Naive thymus-derived CD4-positive, alpha-beta T cell (primary cell): ENCODE results near the gene CPNE8. TPM values are rescaled to one million over a fixed set of nuclear protein-coding genes. Genes with fewer than 3 reads are reported as not detected.

ENCODE experiments used
- ATAC-seq: fragments of 150-1000 bp; cut with Tn5 transposase; 2 replicates; pipeline ENCODE4 v1.10.0; 2021; ENCODE audit warnings: mild to moderate bottlenecking, moderate library complexity
- CTCF ChIA-PET: fragments of 350-600 bp; sonication (Branson Sonifier 250); formaldehyde crosslinking; loops from one replicate; lab custom pipeline; 2021; ENCODE audit warnings: antibody characterized with exemption; lab: Charles Lee
- POLR2A ChIA-PET: fragments of 350-600 bp; sonication (Branson Sonifier 250); formaldehyde crosslinking; loops from one replicate; lab custom pipeline; 2021; ENCODE audit warnings: antibody characterized with exemption, inconsistent platforms; lab: Charles Lee
- DNase-seq, 9 donors: peaks; one replicate each; pipeline versions ENCODE4 v3.0.0 to v3.0.0-alpha.2; 2020 to 2022; ENCODE audit warnings: mixed read lengths in 1 of 9
- H3K27ac ChIP-seq: one replicate; pipeline ENCODE4 v1.7.0; 2013; ENCODE audit warnings: mild to moderate bottlenecking, low read depth, low read length, moderate library complexity
- H3K27me3 ChIP-seq, 2 donors: one replicate each; pipeline ENCODE4 v1.7.0; 2013; ENCODE audit warnings: low read length in 2 of 2, mild to moderate bottlenecking in 2 of 2, moderate library complexity in 2 of 2; ENCODE audit not compliant: control insufficient read depth in 2 of 2, insufficient read depth in 2 of 2
- H3K36me3 ChIP-seq, 3 experiments: 1 replicate in 2 of 3; 2 replicates in 1 of 3; pipeline ENCODE4 v1.7.0; 2013; ENCODE audit warnings: low read length in 3 of 3, mild to moderate bottlenecking in 3 of 3, moderate library complexity in 1 of 3; ENCODE audit not compliant: insufficient read depth in 3 of 3, control insufficient read depth in 2 of 3
- H3K4me1 ChIP-seq, 2 donors: one replicate each; pipeline ENCODE4 v1.7.0; 2013; ENCODE audit warnings: low read length in 2 of 2, mild to moderate bottlenecking in 2 of 2, moderate library complexity in 1 of 2; ENCODE audit not compliant: control insufficient read depth in 2 of 2, insufficient read depth in 2 of 2
- H3K4me3 ChIP-seq: 2 replicates; pipeline ENCODE4 v1.7.0; 2013; ENCODE audit warnings: mild to moderate bottlenecking, low read length
- H3K9me3 ChIP-seq, 3 experiments: 1 replicate in 2 of 3; 2 replicates in 1 of 3; pipeline ENCODE4 v1.7.0; 2013; ENCODE audit warnings: low read length in 3 of 3; ENCODE audit not compliant: control insufficient read depth in 2 of 3
- H3K27ac Mint-ChIP-seq, 9 donors: one replicate each; pipeline ENCODE4 v1.8.0; 2020 to 2022; ENCODE audit warnings: mixed read lengths in 9 of 9, mild to moderate bottlenecking in 8 of 9, moderate library complexity in 5 of 9, inconsistent platforms in 2 of 9
- H3K27me3 Mint-ChIP-seq, 5 donors: one replicate each; pipeline ENCODE4 v1.8.0; 2021 to 2022; ENCODE audit warnings: mixed read lengths in 5 of 5, mild to moderate bottlenecking in 1 of 5
- H3K36me3 Mint-ChIP-seq, 5 donors: one replicate each; pipeline ENCODE4 v1.8.0; 2020 to 2022; ENCODE audit warnings: mixed read lengths in 5 of 5, mild to moderate bottlenecking in 3 of 5, inconsistent platforms in 1 of 5
- H3K4me1 Mint-ChIP-seq, 7 donors: one replicate each; pipeline ENCODE4 v1.8.0; 2020 to 2022; ENCODE audit warnings: mixed read lengths in 7 of 7, mild to moderate bottlenecking in 3 of 7, inconsistent platforms in 1 of 7
- H3K4me3 Mint-ChIP-seq, 10 donors: one replicate each; pipeline ENCODE4 v1.8.0; 2020 to 2022; ENCODE audit warnings: mild to moderate bottlenecking in 10 of 10, mixed read lengths in 10 of 10, moderate library complexity in 6 of 10, inconsistent platforms in 2 of 10
- H3K9me3 Mint-ChIP-seq, 11 donors: one replicate each; pipeline ENCODE4 v1.8.0; 2020 to 2022; ENCODE audit warnings: mixed read lengths in 11 of 11, mild to moderate bottlenecking in 4 of 11, inconsistent platforms in 1 of 11, moderate library complexity in 1 of 11
- intact Hi-C, 2 donors: fragments of 100-400 bp; cut with micrococcal nuclease; formaldehyde crosslinking; loops; one replicate each; pipeline ENCODE4 v1.15.1; 2023
- polyA plus RNA-seq, 2 donors: library from polyadenylated mRNA; unstranded; fragments of 300-500 nt; fragmentation: Illumina TruSeq; gene quantifications; one replicate each; pipeline ENCODE4 v1.2.3, GENCODE V29; 2021
- total RNA-seq, 6 experiments: library from RNA in 5 of 6; stranded (reverse) in 5 of 6; gene quantifications; 1 replicate in 5 of 6; 2 replicates in 1 of 6; pipeline ENCODE4 v1.2.3 and lab custom pipeline; 2021 to 2026

The CPNE8 gene
- total and polyA plus RNA-seq, 7 experiments from 2014 or later, result 0.77 to 8.8 (median 2.8) TPM

- H3K27ac ChIP-seq, result no peak overlapping the region
- Mint-ChIP-seq H3K27me3 (peaks cover 0 to 6% (median 5%) of the 10 kb centered on the region in 5 donors), H3K4me3 (no peak overlapping the region), H3K4me1 (peaks cover 0 to 3% (median 0%) of the 10 kb centered on the region in 7 donors), H3K9me3 (peaks cover 0 to 5% (median 0%) of the 10 kb centered on the region in 11 donors), H3K27ac (no peak overlapping the region), H3K36me3 (no peaks in the 10 kb centered on the region)
- CTCF ChIA-PET, result no interaction called here
- no peak for DNase-seq
- no peaks in the 10 kb centered on the region for H3K36me3 ChIP-seq
- H3K9me3 ChIP-seq, result no peaks in the 10 kb centered on the region
- H3K4me3 ChIP-seq, result no peak overlapping the region
- no peaks in the 10 kb centered on the region for H3K4me1 ChIP-seq
- no peaks in the 10 kb centered on the region for H3K27me3 ChIP-seq
- no peak for ATAC-seq
- intact Hi-C loops, result no loop called here
- POLR2A ChIA-PET, result no interaction called here
Measured at GRCh38 chr12:38931461-38931860, 26.1 kb upstream of the CPNE8 start.

GRCh38 chr12:38930990-38931389, 25.6 kb upstream of the CPNE8 start:
- Histone ChIP-seq H3K4me3 (no peak overlapping the region), H3K27ac (no peak overlapping the region), H3K9me3 (no peaks in the 10 kb centered on the region), H3K36me3 (no peaks in the 10 kb centered on the region), H3K27me3 (no peaks in the 10 kb centered on the region), H3K4me1 (no peaks in the 10 kb centered on the region)
- H3K27ac Mint-ChIP-seq, result no peak overlapping the region
- H3K4me1 Mint-ChIP-seq, result peaks cover 0 to 3% (median 0%) of the 10 kb centered on the region in 7 donors
- intact Hi-C loops, result no loop called here
- no peaks in the 10 kb centered on the region for H3K36me3 Mint-ChIP-seq
- ChIA-PET CTCF (no interaction called here), POLR2A (no interaction called here)
- no peak overlapping the region for H3K4me3 Mint-ChIP-seq
- peaks cover 0 to 5% (median 0%) of the 10 kb centered on the region in 11 donors for H3K9me3 Mint-ChIP-seq
- ATAC-seq (no peak), DNase-seq (no peak)
- H3K27me3 Mint-ChIP-seq, result peaks cover 0 to 7% (median 5%) of the 10 kb centered on the region in 5 donors

DNA sequence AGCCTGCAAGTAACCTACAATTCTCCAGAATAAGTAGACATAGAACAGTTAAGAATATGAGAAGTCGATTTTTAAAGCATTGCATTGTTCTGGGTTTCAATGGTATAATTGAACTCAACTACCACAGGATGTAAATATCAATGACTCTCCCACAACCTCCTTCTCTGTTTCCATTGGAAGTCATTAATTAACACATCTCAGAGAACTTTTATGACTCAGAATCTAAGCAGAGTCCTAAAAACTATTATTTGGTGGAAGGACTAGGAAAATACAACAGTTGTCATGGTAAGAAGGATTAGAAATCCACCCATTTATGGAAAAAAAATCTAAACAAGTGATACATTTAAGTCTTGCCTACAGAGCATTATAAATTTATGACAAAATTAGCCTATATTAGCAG, 21.1 kb upstream of the CPNE8 start:
- Histone ChIP-seq H3K4me3 (no peak overlapping the region), H3K4me1 (no peaks in the 10 kb centered on the region), H3K9me3 (no peaks in the 10 kb centered on the region), H3K27ac (no peak overlapping the region), H3K27me3 (no peaks in the 10 kb centered on the region), H3K36me3 (no peaks in the 10 kb centered on the region)
- POLR2A ChIA-PET, result no interaction called here
- Mint-ChIP-seq H3K9me3 (no peaks in the 10 kb centered on the region), H3K27ac (no peak overlapping the region), H3K4me3 (no peak overlapping the region), H3K27me3 (peaks cover 0 to 18% (median 6%) of the 10 kb centered on the region in 5 donors), H3K4me1 (no peaks in the 10 kb centered on the region), H3K36me3 (no peaks in the 10 kb centered on the region)
- CTCF ChIA-PET, result no interaction called here
- intact Hi-C loops, result no loop called here
- DNase-seq (no peak), ATAC-seq (no peak)

DNA sequence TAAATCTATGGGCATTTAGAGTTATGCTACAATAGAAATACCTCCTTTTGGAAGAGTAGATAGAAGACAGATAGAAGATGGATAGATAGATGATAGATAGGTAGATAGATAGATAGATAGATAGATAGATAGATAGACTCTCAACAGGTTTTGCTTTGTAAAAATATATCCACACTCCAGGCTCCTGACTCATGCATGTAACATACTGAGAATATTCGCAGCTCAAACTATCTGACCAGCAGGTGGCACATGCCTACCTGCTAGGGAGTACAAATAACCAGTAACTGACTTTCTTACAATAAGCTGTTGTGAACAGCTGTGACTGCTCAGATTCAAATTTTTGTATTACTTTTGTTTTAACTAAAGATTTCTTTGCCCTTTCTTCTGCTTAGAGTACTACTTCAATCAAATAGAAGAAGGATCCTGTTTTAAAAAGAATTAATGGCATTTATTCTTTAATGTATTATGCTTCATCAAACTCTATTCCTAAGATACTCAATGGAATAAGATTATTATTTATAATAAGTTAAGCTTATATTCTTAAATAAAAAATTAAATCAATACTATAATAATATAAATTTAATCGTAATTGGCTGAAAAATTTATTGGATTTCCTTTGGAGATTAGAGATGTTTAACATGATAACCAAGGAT, 15.8 kb upstream of the CPNE8 start:
- Mint-ChIP-seq H3K36me3 (no peaks in the 10 kb centered on the region), H3K4me1 (no peaks in the 10 kb centered on the region), H3K27ac (no peak overlapping the region), H3K4me3 (no peak overlapping the region), H3K27me3 (peaks cover 0 to 18% (median 0%) of the 10 kb centered on the region in 5 donors), H3K9me3 (no peaks in the 10 kb centered on the region)
- Histone ChIP-seq H3K4me3 (no peak overlapping the region), H3K27me3 (no peaks in the 10 kb centered on the region), H3K4me1 (no peaks in the 10 kb centered on the region), H3K9me3 (no peaks in the 10 kb centered on the region), H3K36me3 (no peaks in the 10 kb centered on the region), H3K27ac (no peak overlapping the region)
- DNase-seq, result peak in 2 of 9 donors; percentile 3 to 5
- ChIA-PET CTCF (no interaction called here), POLR2A (no interaction called here)
- intact Hi-C loops, result loop anchor here (1.0 to 5.0 kb wide), 2 partner anchors 181 to 182 kb away; no protein-coding TSS in a partner anchor
- peak; percentile 65 for ATAC-seq

- H3K9me3 Mint-ChIP-seq, result peaks cover 0 to 2% (median 0%) of the 10 kb centered on the region in 11 donors
- H3K27ac Mint-ChIP-seq, result no peak overlapping the region
- no peaks in the 10 kb centered on the region for H3K4me1 Mint-ChIP-seq
- intact Hi-C loops, result no loop called here
- Histone ChIP-seq H3K36me3 (no peaks in the 10 kb centered on the region), H3K4me3 (no peak overlapping the region), H3K9me3 (no peaks in the 10 kb centered on the region), H3K27ac (no peak overlapping the region), H3K4me1 (no peaks in the 10 kb centered on the region), H3K27me3 (no peaks in the 10 kb centered on the region)
- DNase-seq, result no peak
- no peaks in the 10 kb centered on the region for H3K36me3 Mint-ChIP-seq
- POLR2A ChIA-PET, result no interaction called here
- peaks cover 0 to 13% (median 0%) of the 10 kb centered on the region in 5 donors for H3K27me3 Mint-ChIP-seq
- CTCF ChIA-PET, result interaction anchor here (0.7 kb wide), 1 partner anchor 602 kb away, joined by 3 read pairs; no protein-coding TSS in a partner anchor
- no peak for ATAC-seq
- H3K4me3 Mint-ChIP-seq, result no peak overlapping the region
Measured at GRCh38 chr12:38919191-38919590, 13.8 kb upstream of the CPNE8 start.

DNA sequence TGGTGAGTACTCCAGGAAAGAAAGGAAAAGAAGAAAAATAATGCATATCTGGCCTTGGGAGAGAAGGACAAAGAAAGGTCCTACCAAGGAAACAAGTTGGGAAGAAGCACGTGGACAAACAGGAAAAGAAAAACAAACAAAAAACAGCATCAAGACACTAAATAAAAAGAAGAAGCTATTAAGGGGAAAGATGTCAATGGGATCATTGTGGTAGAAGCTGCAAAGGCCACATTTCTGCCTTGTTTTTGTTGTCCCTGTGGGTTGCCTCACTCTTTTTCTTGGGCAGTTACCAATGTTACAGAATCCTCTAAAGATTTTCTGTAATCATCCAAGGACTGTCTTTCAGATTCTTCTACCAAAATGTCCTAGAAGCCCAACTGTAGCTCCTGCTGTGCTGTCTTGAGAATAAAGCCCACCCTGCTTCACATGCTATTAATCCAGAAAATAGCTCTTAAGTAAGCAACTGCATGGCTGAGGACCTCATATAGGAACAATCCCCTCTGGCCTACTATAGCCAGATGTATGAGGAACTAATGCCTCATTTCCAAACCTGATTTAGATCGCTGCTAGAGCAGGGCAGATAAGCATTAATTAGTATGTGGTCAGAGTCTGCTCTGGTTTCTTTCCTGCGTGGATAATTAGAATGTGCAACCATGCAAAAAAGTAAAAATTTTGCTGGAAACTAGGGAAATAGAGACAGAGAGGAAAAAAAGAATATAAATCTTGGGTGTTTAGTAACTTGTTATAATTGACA, 10.2 kb upstream of the CPNE8 start:
- POLR2A ChIA-PET, result no interaction called here
- intact Hi-C loops, result no loop called here
- no peaks in the 10 kb centered on the region for H3K36me3 Mint-ChIP-seq
- CTCF ChIA-PET, result no interaction called here
- Histone ChIP-seq H3K9me3 (no peaks in the 10 kb centered on the region), H3K4me1 (no peaks in the 10 kb centered on the region), H3K4me3 (no peak overlapping the region), H3K36me3 (no peaks in the 10 kb centered on the region), H3K27me3 (no peaks in the 10 kb centered on the region), H3K27ac (no peak overlapping the region)
- ATAC-seq (no peak), DNase-seq (no peak)
- H3K27me3 Mint-ChIP-seq, result peaks cover 0 to 20% (median 8%) of the 10 kb centered on the region in 5 donors
- no peak overlapping the region for H3K4me3 Mint-ChIP-seq
- no peak overlapping the region for H3K27ac Mint-ChIP-seq
- no peaks in the 10 kb centered on the region for H3K4me1 Mint-ChIP-seq
- peaks cover 0 to 2% (median 0%) of the 10 kb centered on the region in 11 donors for H3K9me3 Mint-ChIP-seq
